ENCODE measurements around the gene LDHA. TPM values are rescaled to one million over a fixed set of nuclear protein-coding genes. Genes with fewer than 3 reads are reported as not detected.

Gene LDHA
- total and polyA plus RNA-seq, 2 of the 8 experiments (the other 6 are each of a cell fraction or from before 2014, with no cell fraction given) = 443 to 486 TPM

DNA sequence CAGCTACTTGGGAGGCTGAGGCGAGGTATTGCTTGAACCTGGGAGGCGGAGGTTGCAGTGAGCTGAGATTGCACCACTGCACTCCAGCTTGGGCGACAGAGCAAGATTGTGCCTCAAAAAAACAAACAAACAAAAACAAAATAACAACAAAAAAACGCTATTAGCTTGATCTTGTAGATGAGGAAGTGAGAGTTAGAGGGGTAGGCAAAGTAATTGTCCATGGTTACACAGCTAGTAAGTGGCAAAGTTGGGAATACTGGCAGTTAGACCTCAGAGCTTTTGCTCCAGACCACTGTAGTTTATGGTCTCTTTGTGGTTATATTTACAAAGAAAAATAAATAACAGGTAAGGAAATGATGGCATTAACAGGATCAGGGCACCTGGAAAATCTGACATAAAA, 32.9 kb downstream of the LDHA start (continued):
- TF ChIP-seq, protein P1, sequence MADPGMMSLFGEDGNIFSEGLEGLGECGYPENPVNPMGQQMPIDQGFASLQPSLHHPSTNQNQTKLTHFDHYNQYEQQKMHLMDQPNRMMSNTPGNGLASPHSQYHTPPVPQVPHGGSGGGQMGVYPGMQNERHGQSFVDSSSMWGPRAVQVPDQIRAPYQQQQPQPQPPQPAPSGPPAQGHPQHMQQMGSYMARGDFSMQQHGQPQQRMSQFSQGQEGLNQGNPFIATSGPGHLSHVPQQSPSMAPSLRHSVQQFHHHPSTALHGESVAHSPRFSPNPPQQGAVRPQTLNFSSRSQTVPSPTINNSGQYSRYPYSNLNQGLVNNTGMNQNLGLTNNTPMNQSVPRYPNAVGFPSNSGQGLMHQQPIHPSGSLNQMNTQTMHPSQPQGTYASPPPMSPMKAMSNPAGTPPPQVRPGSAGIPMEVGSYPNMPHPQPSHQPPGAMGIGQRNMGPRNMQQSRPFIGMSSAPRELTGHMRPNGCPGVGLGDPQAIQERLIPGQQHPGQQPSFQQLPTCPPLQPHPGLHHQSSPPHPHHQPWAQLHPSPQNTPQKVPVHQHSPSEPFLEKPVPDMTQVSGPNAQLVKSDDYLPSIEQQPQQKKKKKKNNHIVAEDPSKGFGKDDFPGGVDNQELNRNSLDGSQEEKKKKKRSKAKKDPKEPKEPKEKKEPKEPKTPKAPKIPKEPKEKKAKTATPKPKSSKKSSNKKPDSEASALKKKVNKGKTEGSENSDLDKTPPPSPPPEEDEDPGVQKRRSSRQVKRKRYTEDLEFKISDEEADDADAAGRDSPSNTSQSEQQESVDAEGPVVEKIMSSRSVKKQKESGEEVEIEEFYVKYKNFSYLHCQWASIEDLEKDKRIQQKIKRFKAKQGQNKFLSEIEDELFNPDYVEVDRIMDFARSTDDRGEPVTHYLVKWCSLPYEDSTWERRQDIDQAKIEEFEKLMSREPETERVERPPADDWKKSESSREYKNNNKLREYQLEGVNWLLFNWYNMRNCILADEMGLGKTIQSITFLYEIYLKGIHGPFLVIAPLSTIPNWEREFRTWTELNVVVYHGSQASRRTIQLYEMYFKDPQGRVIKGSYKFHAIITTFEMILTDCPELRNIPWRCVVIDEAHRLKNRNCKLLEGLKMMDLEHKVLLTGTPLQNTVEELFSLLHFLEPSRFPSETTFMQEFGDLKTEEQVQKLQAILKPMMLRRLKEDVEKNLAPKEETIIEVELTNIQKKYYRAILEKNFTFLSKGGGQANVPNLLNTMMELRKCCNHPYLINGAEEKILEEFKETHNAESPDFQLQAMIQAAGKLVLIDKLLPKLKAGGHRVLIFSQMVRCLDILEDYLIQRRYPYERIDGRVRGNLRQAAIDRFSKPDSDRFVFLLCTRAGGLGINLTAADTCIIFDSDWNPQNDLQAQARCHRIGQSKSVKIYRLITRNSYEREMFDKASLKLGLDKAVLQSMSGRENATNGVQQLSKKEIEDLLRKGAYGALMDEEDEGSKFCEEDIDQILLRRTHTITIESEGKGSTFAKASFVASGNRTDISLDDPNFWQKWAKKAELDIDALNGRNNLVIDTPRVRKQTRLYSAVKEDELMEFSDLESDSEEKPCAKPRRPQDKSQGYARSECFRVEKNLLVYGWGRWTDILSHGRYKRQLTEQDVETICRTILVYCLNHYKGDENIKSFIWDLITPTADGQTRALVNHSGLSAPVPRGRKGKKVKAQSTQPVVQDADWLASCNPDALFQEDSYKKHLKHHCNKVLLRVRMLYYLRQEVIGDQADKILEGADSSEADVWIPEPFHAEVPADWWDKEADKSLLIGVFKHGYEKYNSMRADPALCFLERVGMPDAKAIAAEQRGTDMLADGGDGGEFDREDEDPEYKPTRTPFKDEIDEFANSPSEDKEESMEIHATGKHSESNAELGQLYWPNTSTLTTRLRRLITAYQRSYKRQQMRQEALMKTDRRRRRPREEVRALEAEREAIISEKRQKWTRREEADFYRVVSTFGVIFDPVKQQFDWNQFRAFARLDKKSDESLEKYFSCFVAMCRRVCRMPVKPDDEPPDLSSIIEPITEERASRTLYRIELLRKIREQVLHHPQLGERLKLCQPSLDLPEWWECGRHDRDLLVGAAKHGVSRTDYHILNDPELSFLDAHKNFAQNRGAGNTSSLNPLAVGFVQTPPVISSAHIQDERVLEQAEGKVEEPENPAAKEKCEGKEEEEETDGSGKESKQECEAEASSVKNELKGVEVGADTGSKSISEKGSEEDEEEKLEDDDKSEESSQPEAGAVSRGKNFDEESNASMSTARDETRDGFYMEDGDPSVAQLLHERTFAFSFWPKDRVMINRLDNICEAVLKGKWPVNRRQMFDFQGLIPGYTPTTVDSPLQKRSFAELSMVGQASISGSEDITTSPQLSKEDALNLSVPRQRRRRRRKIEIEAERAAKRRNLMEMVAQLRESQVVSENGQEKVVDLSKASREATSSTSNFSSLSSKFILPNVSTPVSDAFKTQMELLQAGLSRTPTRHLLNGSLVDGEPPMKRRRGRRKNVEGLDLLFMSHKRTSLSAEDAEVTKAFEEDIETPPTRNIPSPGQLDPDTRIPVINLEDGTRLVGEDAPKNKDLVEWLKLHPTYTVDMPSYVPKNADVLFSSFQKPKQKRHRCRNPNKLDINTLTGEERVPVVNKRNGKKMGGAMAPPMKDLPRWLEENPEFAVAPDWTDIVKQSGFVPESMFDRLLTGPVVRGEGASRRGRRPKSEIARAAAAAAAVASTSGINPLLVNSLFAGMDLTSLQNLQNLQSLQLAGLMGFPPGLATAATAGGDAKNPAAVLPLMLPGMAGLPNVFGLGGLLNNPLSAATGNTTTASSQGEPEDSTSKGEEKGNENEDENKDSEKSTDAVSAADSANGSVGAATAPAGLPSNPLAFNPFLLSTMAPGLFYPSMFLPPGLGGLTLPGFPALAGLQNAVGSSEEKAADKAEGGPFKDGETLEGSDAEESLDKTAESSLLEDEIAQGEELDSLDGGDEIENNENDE (IDR thresholded peaks at IDR 0.05; ENCODE audit: insufficient replicate concordance, low read length) = no peak
- TF ChIP-seq EZH2 (IDR thresholded peaks at IDR 0.05; ENCODE audit: low read depth, low read length, severe bottlenecking) (no peak), TEAD4 (IDR thresholded peaks at IDR 0.05; ENCODE audit: low read depth, low read length) (no peak)
